ENCODE measurements around the gene TEDC2.

DNA sequence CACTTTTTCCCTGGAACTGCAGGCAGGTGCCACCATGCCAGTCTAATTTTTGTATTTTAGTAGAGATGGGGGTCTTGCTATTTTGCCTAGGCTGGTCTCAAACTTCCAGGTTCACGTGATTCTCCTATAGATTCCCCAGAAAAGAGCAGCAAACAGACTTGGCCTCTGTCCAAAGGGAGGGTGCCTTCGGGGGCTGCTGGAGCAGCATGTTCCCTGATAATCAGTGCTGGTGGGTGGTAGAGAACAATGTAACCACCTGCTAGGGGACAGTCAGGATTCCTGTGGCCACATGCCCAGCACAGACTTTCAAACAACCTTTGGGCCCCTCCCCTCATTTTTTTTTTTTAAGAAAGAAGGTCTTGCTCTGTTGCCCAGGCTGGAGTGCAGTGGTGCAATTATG is 44.8 kb upstream of the TEDC2 start:
- TF ChIP-seq, protein P1, sequence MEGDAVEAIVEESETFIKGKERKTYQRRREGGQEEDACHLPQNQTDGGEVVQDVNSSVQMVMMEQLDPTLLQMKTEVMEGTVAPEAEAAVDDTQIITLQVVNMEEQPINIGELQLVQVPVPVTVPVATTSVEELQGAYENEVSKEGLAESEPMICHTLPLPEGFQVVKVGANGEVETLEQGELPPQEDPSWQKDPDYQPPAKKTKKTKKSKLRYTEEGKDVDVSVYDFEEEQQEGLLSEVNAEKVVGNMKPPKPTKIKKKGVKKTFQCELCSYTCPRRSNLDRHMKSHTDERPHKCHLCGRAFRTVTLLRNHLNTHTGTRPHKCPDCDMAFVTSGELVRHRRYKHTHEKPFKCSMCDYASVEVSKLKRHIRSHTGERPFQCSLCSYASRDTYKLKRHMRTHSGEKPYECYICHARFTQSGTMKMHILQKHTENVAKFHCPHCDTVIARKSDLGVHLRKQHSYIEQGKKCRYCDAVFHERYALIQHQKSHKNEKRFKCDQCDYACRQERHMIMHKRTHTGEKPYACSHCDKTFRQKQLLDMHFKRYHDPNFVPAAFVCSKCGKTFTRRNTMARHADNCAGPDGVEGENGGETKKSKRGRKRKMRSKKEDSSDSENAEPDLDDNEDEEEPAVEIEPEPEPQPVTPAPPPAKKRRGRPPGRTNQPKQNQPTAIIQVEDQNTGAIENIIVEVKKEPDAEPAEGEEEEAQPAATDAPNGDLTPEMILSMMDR (IDR thresholded peaks at IDR 0.05) = no peak
- TF ChIP-seq POLR2A (IDR thresholded peaks at IDR 0.05) = no peak
